Measurements from ENCODE around the gene PREX1. TPM values are rescaled to one million over a fixed set of nuclear protein-coding genes. Genes with fewer than 3 reads are reported as not detected.
A peak's percentile ranks its signal among the peaks of the same experiment; 100 is the strongest.

PREX1 gene
- total and polyA plus RNA-seq, 2 experiments from 2014 or later = 2.4 to 10.3 TPM

DNA sequence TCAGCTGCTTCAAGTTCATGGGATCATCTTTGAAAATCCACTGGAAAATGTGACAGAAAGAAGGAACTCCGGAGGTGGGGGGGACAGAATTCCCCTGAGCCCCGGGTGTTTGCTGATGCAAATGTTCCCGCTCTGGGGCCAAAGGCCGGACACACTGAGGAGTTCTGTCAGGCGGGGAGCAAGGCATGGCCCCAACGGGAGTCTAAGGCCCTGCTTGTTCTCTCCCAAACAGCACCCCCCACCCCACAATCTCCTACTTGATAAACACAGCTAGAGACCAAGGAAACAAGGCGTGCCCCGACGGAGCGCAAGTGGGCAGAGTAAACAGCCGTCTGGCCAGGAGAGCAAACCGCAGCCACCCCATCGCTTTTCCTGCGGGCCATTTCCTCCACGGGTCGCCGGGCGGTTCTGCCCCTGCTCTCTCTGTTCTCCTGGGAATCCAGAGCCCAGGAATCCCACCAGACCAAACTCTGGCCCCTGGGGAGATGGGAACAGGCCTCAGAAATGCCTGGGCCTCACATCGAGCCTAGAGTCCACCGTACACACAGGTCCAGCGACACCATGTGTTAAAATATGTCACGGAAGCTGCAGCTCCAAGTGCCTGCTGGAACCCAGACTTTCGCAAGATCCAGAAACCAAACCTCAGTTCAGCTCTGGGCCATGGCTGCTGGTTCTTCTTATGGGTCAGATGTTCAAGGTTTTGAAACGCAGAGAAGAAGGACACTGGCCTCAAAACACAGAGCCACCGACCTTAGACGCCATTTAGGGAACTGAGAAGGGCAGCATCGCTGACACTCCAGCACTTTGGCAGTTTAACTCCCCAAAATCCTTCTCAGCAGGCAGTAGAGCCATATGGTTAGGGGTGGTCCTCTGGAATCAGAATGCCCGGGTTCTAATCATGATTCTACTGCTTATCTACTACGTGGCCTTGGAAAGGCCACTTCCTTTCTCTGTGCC lies 104.2 kb downstream of the PREX1 start (continued):
- TF ChIP-seq CTCF (conservative IDR thresholded peaks at IDR 0.05; ENCODE audit: low read depth in 2 of 2) = no peak
- TF ChIP-seq REST (IDR thresholded peaks at IDR 0.05; ENCODE audit: unreplicated experiment) = no peak
- TF ChIP-seq CREB1 (CRISPR knock-in tag; IDR thresholded peaks at IDR 0.05; ENCODE audit: low read depth) = no peak
- TF ChIP-seq EZH2phosphoT487 (IDR thresholded peaks at IDR 0.05; ENCODE audit: unreplicated experiment) = no peak

- Mint-ChIP-seq H3K9me3 (no peaks in the 10 kb centered on the region; the same call in 2 of the 3 replicates), H3K4me3 (no peak overlapping the region), H3K27me3 (ENCODE audit: insufficient read depth, low read depth, poor library complexity) (peaks cover 5% of the 10 kb centered on the region), H3K4me1 (peaks cover 19% of the 10 kb centered on the region), H3K27ac (0 out of 2 replicates have a peak overlapping the region, but pooled peaks have one; percentile 18), H3K36me3 (ENCODE audit: low read depth) (peaks cover 9% of the 10 kb centered on the region)
- H3K79me2 ChIP-seq (replicated peaks; ENCODE audit: insufficient read depth) = no peaks in the 10 kb centered on the region
- no peak overlapping the region for H2AFZ ChIP-seq
- ATAC-seq = no peak; the same call in 2 of the 3 replicates
- peaks cover 5% of the 10 kb centered on the region; the same call in 1 of the 2 replicates for H3K4me1 ChIP-seq (ENCODE audit: insufficient read depth)
- TF ChIP-seq EZH2phosphoT487 (IDR thresholded peaks at IDR 0.05; ENCODE audit: unreplicated experiment) (no peak), CREB1 (CRISPR knock-in tag; IDR thresholded peaks at IDR 0.05; ENCODE audit: low read depth) (no peak), STAT1 (IDR thresholded peaks at IDR 0.05; ENCODE audit: unreplicated experiment) (no peak), POLR2AphosphoS5 (IDR thresholded peaks at IDR 0.05; ENCODE audit: low read depth) (no peak), CTCF (conservative IDR thresholded peaks at IDR 0.05; ENCODE audit: low read depth in 2 of 2) (no peak), NANOG (IDR thresholded peaks at IDR 0.05; ENCODE audit: borderline replicate concordance) (no peak), JUNB (IDR thresholded peaks at IDR 0.05; ENCODE audit: unreplicated experiment) (no peak)
- TF ChIP-seq, protein P1, sequence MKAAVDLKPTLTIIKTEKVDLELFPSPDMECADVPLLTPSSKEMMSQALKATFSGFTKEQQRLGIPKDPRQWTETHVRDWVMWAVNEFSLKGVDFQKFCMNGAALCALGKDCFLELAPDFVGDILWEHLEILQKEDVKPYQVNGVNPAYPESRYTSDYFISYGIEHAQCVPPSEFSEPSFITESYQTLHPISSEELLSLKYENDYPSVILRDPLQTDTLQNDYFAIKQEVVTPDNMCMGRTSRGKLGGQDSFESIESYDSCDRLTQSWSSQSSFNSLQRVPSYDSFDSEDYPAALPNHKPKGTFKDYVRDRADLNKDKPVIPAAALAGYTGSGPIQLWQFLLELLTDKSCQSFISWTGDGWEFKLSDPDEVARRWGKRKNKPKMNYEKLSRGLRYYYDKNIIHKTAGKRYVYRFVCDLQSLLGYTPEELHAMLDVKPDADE (IDR thresholded peaks at IDR 0.05) = no peak
- DNase-seq (ENCODE audit: low spot score) = peak; percentile 18
- H3K4me3 ChIP-seq = no peak overlapping the region
- no peak overlapping the region for H3K4me2 ChIP-seq
- H3K9me2 ChIP-seq (ENCODE audit: insufficient read depth) = no peaks in the 10 kb centered on the region
- H3K27me3 ChIP-seq (ENCODE audit: insufficient read depth) = no peaks in the 10 kb centered on the region
- H3F3A ChIP-seq (replicated peaks; ENCODE audit: low read depth) = no peaks in the 10 kb centered on the region
- no peaks in the 10 kb centered on the region for H4K20me1 ChIP-seq (replicated peaks; ENCODE audit: insufficient read depth)
- H3K36me3 ChIP-seq (ENCODE audit: insufficient read depth) = no peaks in the 10 kb centered on the region
- no peak overlapping the region for H3K27ac ChIP-seq (ENCODE audit: low read depth)
Observed at GRCh38 chr20:48722737-48723191, 105.0 kb downstream of the PREX1 start.
